Stimulated activated CD8-positive, alpha-beta memory T cell treated with anti-CD3 and anti-CD28 coated beads, Interleukin-12 subunit alpha, Interleukin-12 subunit beta, amount 100 ng/mL, for 4 hours (primary cell): Measurements from ENCODE around the gene CFAP70.
"Not testable (repeated sequence)": the region's sequence is repeated elsewhere in the genome, so short reads cannot be mapped to it uniquely, and the experiment has no call there.

Experiments used
- DNase-seq: peaks from one replicate; pipeline ENCODE4 v3.0.0-alpha.2; 2020; ENCODE audit warnings: low read depth

CFAP70 gene

GRCh38 chr10:73358331-73359279, at the start of gene CFAP70:
Gene CFAP70, minus strand, starts transcription at chr10:73358864. Its CDS starts 4,068 bp downstream, at chr10:73354796.
- peak; percentile 78 for DNase-seq

- DNase-seq = no peak
These were observed 49.4 kb upstream of the CFAP70 start for GRCh38 chr10:73408061-73408460.

- no peak for DNase-seq
These were observed 48.8 kb upstream of the CFAP70 start for GRCh38 chr10:73407495-73407894.

- no peak for DNase-seq
These were observed 48.2 kb upstream of the CFAP70 start for GRCh38 chr10:73406846-73407245.

GRCh38 chr10:73405556-73405955, 46.9 kb upstream of the CFAP70 start:
- no peak for DNase-seq

- no peak for DNase-seq
These were observed 46.0 kb upstream of the CFAP70 start for GRCh38 chr10:73404690-73405089.

GRCh38 chr10:73401636-73402035, 43.0 kb upstream of the CFAP70 start:
- no peak for DNase-seq

GRCh38 chr10:73399063-73399462, 40.4 kb upstream of the CFAP70 start:
- DNase-seq = no peak

GRCh38 chr10:73398024-73398423, 39.4 kb upstream of the CFAP70 start:
- DNase-seq = no peak

- not testable (repeated sequence) for DNase-seq
These were observed 35.7 kb upstream of the CFAP70 start for GRCh38 chr10:73394325-73394724.

- no peak for DNase-seq
These were observed 29.6 kb upstream of the CFAP70 start for GRCh38 chr10:73388228-73388627.

GRCh38 chr10:73386583-73386982, 27.9 kb upstream of the CFAP70 start:
- DNase-seq = no peak

GRCh38 chr10:73379064-73379748, 20.5 kb upstream of the CFAP70 start:
- DNase-seq = no peak

GRCh38 chr10:73376679-73377078, 18.0 kb upstream of the CFAP70 start:
- DNase-seq = no peak

- DNase-seq = no peak
These were observed 9.6 kb upstream of the CFAP70 start for GRCh38 chr10:73368238-73368637.

- no peak for DNase-seq
These were observed 8.0 kb upstream of the CFAP70 start for GRCh38 chr10:73366381-73367298.

GRCh38 chr10:73364964-73365363, 6.3 kb upstream of the CFAP70 start:
- DNase-seq = no peak

- DNase-seq = no peak
These were observed 828 bp upstream of the CFAP70 start for GRCh38 chr10:73359492-73359891.

GRCh38 chr10:73357821-73358220, 843 bp downstream of the CFAP70 start:
- DNase-seq = no peak

GRCh38 chr10:73357166-73357565, 1.5 kb downstream of the CFAP70 start:
- DNase-seq = no peak

- no peak for DNase-seq
These were observed 14.4 kb downstream of the CFAP70 start for GRCh38 chr10:73344269-73344668.

GRCh38 chr10:73340121-73340520, 18.5 kb downstream of the CFAP70 start:
- no peak for DNase-seq
